Measurements from ENCODE around the gene PNISR.
"Not testable (repeated sequence)": the region's sequence is repeated elsewhere in the genome, so short reads cannot be mapped to it uniquely, and the experiment has no call there.

PNISR gene

GRCh38 chr6:99424761-99425646 lies at the start of gene PNISR:
TSS of gene PNISR (minus strand) at chr6:99425308. CDS start at chr6:99414659, 10,649 bp downstream.
- DNase-seq (ENCODE audit: low read depth, low spot score): peak; percentile 98

GRCh38 chr6:99473730-99474129 lies 48.6 kb upstream of the PNISR start:
- no peak for DNase-seq (ENCODE audit: low read depth, low spot score)

- no peak for DNase-seq (ENCODE audit: low read depth, low spot score)
Observed at GRCh38 chr6:99471638-99472037, 46.5 kb upstream of the PNISR start.

DNA sequence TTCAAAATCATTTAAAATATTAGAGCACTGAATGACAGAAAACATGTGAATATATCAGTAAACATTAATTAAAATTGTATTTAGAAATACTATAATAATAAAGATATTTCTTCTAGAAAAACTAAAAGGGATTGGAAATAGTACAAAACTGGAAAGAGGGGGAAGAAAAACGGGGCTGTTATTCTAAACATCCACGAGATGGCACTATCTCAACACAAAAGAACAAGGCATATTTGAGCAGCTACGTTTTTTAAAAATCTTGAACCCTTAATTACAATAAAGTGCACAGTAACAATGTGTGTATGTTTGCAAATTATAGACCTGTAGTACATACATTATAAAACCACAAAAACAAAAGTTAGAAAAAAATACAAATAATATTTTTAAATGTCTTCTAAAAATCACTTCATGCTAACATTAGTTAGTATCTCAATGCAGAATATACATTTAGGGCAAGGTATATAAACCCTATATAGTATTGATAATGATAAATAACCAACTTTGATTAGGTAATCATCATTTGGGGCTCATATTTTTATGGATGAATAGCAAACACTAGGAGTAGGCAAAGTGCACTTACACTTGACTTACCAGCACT lies 42.5 kb upstream of the PNISR start:
- DNase-seq (ENCODE audit: low read depth, low spot score): peak; percentile 26

GRCh38 chr6:99459133-99459532 lies 34.0 kb upstream of the PNISR start:
- DNase-seq (ENCODE audit: low read depth, low spot score): not testable (repeated sequence)

DNA sequence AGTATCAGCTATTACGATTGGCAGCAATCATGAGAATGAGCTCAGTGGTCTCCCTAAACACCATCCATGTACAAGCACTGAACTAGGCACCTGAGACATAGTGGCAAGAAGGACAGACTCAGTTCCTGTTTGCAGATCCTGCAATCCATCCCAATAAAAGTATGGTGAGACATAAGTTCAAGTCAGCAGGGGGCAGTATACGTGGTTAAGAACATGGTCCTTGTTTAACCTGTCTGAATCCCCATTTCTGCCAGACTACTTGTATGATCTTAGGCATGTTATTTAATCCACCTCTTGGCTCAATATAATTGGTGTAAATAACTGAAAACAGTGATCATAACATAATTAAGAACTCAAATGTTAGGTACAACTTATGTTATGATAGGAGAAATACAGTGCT lies 33.2 kb upstream of the PNISR start:
- peak; percentile 16 for DNase-seq (ENCODE audit: low read depth, low spot score)

GRCh38 chr6:99446076-99446475 lies 21.0 kb upstream of the PNISR start:
- no peak for DNase-seq (ENCODE audit: low read depth, low spot score)

DNA sequence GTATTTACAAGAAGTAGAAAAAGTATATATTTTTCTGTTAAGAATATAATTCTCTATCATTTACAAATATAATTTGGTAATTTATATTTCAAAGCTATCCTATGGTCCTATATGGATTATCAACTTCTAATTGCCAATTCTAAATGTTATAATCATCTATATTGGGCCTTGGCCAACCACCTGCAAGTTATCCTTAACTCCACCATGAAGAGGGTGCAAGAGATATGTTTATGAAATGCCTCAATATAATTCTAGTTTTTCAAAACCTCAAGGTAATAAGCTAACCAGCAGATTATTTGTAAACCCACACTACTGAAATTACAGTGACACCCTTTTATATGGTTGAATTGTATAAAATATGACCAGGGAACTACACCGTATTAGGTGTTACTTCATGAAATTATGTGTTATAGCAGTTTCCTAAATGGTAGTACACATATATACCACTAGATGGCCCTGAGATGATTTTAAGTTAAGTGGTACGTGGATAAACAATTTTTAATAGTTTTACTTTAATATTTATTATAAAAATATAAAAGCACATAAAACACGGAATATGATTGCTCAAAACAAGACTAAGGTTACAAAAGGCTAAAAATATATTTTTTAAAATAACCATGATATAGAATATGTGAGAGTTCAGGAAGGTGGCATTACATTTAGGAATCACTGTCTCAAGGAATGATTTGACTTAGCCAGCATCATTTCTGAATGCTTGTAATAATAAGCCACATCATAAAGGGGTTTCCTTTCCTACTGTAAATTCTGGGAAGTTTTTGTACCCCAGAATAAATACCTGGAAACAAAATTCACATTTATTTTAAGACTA lies 9.8 kb upstream of the PNISR start:
- DNase-seq (ENCODE audit: low read depth, low spot score): peak; percentile 41

GRCh38 chr6:99432877-99433276 lies 7.8 kb upstream of the PNISR start:
- DNase-seq (ENCODE audit: low read depth, low spot score): peak; percentile 18

DNA sequence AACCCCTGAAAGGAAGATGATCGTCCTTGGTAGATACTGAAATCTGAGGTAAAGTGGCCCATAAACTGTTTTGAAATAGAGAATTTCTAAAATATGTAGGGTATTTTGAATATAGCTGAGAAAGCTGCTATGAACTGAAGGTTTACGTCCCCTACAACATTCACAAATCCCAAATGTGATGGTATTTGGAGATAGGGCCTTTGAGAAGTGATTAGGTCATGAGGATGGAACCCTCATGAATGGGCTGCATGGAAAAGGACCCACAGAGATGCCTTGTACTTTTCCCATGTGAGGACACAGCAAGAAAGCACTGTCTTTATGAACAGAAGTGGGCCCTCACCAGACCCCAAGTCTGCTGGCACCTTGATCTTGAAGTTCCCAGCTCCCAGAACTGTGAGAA lies 6.8 kb upstream of the PNISR start:
- no peak for DNase-seq (ENCODE audit: low read depth, low spot score)

DNA sequence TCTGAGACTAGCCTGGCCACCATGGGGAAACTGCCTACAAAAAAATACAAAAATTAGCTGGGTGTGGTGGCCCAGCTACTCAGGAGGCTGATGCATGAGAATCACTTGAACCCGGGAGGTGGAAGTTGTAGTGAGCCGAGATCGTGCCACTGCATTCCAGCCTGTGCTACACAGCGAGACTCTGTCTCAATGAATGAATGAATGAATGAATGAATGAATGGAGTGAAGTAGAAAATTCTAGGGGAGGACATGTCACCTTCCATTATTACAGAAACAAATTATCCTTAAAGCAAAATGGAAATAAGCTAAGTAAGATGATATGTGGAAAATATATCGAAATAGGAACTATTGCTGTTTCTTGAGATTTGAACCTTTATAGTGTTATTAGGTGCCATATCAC lies 2.9 kb upstream of the PNISR start:
- DNase-seq (ENCODE audit: low read depth, low spot score): no peak

GRCh38 chr6:99426451-99426757 lies 1.3 kb upstream of the PNISR start:
- DNase-seq (ENCODE audit: low read depth, low spot score): peak; percentile 11

DNA sequence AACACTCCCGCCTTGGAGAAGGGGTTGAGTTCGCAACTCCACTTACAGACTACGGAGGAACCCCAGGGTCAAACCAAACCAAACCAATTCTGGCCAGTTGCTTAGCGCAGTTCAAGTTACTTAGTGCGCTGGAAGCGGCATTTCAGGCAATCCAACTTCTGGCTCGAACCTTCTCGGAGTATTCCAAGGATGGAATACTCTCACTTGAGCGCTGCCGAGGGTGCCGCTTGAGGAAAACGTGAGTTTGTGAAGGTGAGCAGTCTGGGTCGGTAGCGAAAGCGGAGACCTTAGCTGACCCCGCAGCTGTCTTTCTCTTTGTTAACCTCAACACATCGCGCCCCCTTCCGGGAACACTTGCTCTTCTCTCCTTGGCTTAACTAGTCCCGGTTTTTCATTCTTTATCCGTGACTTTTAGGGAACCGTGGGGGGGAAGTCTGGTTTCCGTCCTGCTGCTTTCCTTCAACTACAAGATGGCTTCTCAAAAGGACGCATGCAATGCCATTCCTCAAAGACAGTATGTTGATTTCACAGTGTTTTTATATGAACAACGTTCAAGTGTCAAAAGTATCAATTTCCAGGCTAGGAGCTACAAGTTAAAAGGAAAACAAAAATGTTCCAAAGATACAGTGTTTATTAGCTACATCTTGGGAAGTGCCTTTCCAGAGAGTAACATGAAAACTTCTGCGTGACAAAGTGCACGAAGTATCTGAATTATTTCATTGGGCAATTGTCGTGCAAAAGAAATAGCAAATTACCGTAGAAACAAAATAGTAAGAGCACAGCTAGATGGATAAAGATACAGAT lies 741 bp upstream of the PNISR start:
- peak; percentile 82 for DNase-seq (ENCODE audit: low read depth, low spot score)

DNA sequence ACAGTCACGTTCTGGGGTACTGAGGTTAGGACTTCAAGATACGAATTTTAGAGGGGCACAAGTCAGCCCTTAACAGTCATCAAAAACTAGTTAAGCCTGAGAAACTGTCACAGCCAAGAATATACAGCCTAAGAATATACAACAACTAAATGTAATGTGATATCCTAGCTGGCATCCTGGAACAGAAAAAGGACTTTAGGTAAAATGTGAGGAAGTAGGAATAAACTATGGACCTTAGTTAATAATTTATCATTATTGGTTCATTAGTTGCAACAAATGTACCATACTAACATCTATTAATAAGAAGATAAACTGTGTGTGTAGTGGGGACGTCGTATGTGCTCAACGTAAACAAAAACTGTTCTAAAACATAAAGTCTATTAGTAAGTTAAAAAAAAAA lies 1.1 kb downstream of the PNISR start:
- no peak for DNase-seq (ENCODE audit: low read depth, low spot score)

DNA sequence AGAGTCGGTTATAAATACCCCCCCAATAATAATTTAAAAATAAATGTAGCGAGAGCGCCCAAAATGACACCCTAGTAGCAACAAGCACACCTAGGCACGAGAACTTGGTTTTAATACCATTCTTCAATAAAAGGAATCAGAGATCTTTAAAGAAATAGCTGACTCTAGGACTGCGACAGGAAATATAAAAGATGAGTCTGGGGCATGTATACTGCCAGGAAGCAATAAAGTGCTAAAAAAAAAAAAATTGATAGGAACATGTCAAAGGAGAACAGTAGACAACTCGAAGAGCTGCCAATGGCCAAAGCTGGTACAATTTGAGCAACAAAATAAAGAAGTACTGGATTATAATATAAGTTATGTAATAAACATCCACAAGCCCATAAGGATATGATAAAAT lies 2.2 kb downstream of the PNISR start:
- DNase-seq (ENCODE audit: low read depth, low spot score): no peak

- no peak for DNase-seq (ENCODE audit: low read depth, low spot score)
Observed at GRCh38 chr6:99416892-99417767, 8.0 kb downstream of the PNISR start.

- DNase-seq (ENCODE audit: low read depth, low spot score): no peak
Observed at GRCh38 chr6:99416226-99416625, 8.9 kb downstream of the PNISR start.

GRCh38 chr6:99415446-99415845 lies 9.7 kb downstream of the PNISR start:
- DNase-seq (ENCODE audit: low read depth, low spot score): no peak

GRCh38 chr6:99412065-99412464 lies 13.0 kb downstream of the PNISR start:
- peak; percentile 20 for DNase-seq (ENCODE audit: low read depth, low spot score)

DNA sequence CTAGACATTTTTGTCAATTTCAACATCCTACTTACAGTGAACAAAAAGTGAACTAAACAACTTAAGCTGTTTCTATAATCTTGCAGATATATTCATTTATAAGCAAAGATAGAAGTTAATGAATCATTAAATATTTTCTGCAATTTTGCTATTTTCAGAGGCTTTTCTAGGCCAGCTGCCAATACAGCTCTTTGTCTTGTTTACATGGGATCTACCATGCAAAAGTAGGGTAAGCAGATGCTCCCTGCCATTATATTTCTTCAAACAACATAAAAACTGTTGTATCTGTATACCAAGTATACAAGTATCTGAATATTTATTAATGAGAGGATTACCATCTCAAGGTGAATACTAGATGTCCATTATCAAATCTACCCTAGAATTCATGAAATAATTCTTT lies 15.4 kb downstream of the PNISR start:
- no peak for DNase-seq (ENCODE audit: low read depth, low spot score)

DNA sequence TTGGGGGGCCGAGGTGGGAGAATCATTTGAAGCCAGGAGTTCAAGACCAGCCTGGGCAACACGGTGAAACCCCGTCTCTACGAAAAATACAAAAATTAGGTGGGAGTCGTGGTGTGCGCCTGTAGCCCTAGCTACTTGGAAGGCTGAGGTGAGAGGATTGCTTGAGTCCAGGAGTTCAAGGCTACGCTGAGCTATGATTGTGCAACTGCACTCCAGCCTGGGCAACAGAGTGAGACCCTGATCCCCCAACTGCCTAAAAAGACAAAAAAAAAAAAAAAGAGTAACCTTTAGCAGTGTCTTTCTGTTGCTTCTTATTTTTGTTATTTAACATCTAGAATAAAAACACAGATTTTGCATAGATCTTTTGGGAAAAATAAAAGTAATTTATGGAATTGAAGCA lies 18.0 kb downstream of the PNISR start:
- no peak for DNase-seq (ENCODE audit: low read depth, low spot score)

All from astrocyte of the hippocampus (primary cell).